Astrocyte (in vitro differentiated cells and primary cell): ENCODE measurements around the gene CD3G. TPM values are rescaled to one million over a fixed set of nuclear protein-coding genes. Genes with fewer than 3 reads are reported as not detected.

Experiments
- DNase-seq: peaks from one replicate; pipeline ENCODE4 v3.0.0-alpha.2; 2010; ENCODE audit warnings: low read depth
- FAIRE-seq: peaks from 2 replicates; lab custom pipeline; 2011; peaks lifted over from hg19 to GRCh38; lab: Jason Lieb, UNC
- H2AFZ ChIP-seq: 2 replicates; pipeline ENCODE4 v1.6.0; 2012; ENCODE audit warnings: low read depth, low read length, inconsistent platforms
- H3K27ac ChIP-seq: 2 replicates; pipeline ENCODE4 v1.5.1; 2011; ENCODE audit warnings: low read depth, low read length, inconsistent platforms
- H3K27me3 ChIP-seq: 2 replicates; pipeline ENCODE4 v1.6.0; 2011; ENCODE audit warnings: low read length, inconsistent platforms; ENCODE audit not compliant: insufficient read depth
- H3K36me3 ChIP-seq: 2 replicates; pipeline ENCODE4 v1.5.1; 2011; ENCODE audit warnings: low read length, inconsistent platforms; ENCODE audit not compliant: insufficient read depth
- H3K4me1 ChIP-seq: 2 replicates; pipeline ENCODE4 v1.5.1; 2011; ENCODE audit warnings: low read length, inconsistent platforms; ENCODE audit not compliant: insufficient read depth
- H3K4me2 ChIP-seq: 2 replicates; pipeline ENCODE4 v1.6.0; 2012; ENCODE audit warnings: low read length, inconsistent platforms
- H3K4me3 ChIP-seq: 2 replicates; pipeline ENCODE4 v1.5.1; 2011; ENCODE audit warnings: low read depth, mild to moderate bottlenecking, low read length, inconsistent platforms; ENCODE audit not compliant: insufficient read depth
- H3K79me2 ChIP-seq: 2 replicates; pipeline ENCODE4 v1.6.0; 2012; ENCODE audit warnings: mild to moderate bottlenecking, low read length, inconsistent platforms; ENCODE audit not compliant: insufficient read depth
- H3K9ac ChIP-seq: 2 replicates; pipeline ENCODE4 v1.6.0; 2012; ENCODE audit warnings: mild to moderate bottlenecking, low read length, inconsistent platforms
- H3K9me3 ChIP-seq: 2 replicates; pipeline ENCODE4 v1.5.1; 2012; ENCODE audit warnings: low read depth, mild to moderate bottlenecking, low read length, inconsistent platforms; ENCODE audit not compliant: insufficient read depth
- H4K20me1 ChIP-seq: 2 replicates; pipeline ENCODE4 v1.6.0; 2012; ENCODE audit warnings: low read length, inconsistent platforms; ENCODE audit not compliant: insufficient read depth
- H3K27ac Mint-ChIP-seq: one replicate; pipeline ENCODE4 v1.8.0; 2021; ENCODE audit warnings: mild to moderate bottlenecking, mixed read lengths; ENCODE audit not compliant: unreplicated experiment
- H3K27me3 Mint-ChIP-seq: one replicate; pipeline ENCODE4 v1.8.0; 2021; ENCODE audit warnings: low read depth, mixed read lengths; ENCODE audit not compliant: unreplicated experiment
- H3K36me3 Mint-ChIP-seq: one replicate; pipeline ENCODE4 v1.8.0; 2021; ENCODE audit warnings: low read depth, mixed read lengths; ENCODE audit not compliant: unreplicated experiment
- H3K4me1 Mint-ChIP-seq: one replicate; pipeline ENCODE4 v1.8.0; 2021; ENCODE audit warnings: low read depth, mixed read lengths; ENCODE audit not compliant: unreplicated experiment
- H3K4me3 Mint-ChIP-seq: one replicate; pipeline ENCODE4 v1.8.0; 2021; ENCODE audit warnings: mild to moderate bottlenecking, moderate library complexity, mixed read lengths; ENCODE audit not compliant: unreplicated experiment
- H3K9me3 Mint-ChIP-seq: one replicate; pipeline ENCODE4 v1.8.0; 2021; ENCODE audit warnings: mild to moderate bottlenecking, mixed read lengths; ENCODE audit not compliant: unreplicated experiment
- CTCF ChIP-seq: IDR thresholded peaks from 2 replicates; pipeline ENCODE4 v1.5.1; 2011; ENCODE audit warnings: low read depth, mild to moderate bottlenecking, inconsistent platforms, low read length, moderate library complexity; ENCODE audit not compliant: insufficient read depth
- EZH2 ChIP-seq: IDR thresholded peaks from 2 replicates; pipeline ENCODE4 v1.6.1; 2012; ENCODE audit warnings: mild to moderate bottlenecking, low read length, inconsistent platforms; ENCODE audit not compliant: insufficient read depth
- total RNA-seq: library from RNA; stranded (reverse); gene quantifications from 2 replicates; pipeline ENCODE4 v1.2.1, GENCODE V29; 2021

Gene CD3G
- total RNA-seq, 1 donor from 2014 or later = not detected

GRCh38 chr11:118319337-118319707, 24.8 kb upstream of the CD3G start:
- Histone ChIP-seq H3K4me3 (no peak overlapping the region), H3K9ac (no peak overlapping the region), H2AFZ (no peak overlapping the region), H3K9me3 (no peaks in the 10 kb centered on the region), H4K20me1 (no peaks in the 10 kb centered on the region), H3K4me2 (no peak overlapping the region), H3K4me1 (peaks cover 8% of the 10 kb centered on the region), H3K27me3 (peaks cover 3% of the 10 kb centered on the region), H3K27ac (no peak overlapping the region), H3K79me2 (no peaks in the 10 kb centered on the region), H3K36me3 (no peaks in the 10 kb centered on the region)
- Mint-ChIP-seq H3K9me3 (peaks cover 6% of the 10 kb centered on the region), H3K27me3 (peaks cover 32% of the 10 kb centered on the region), H3K27ac (no peak overlapping the region), H3K4me3 (no peak overlapping the region), H3K4me1 (peaks cover 8% of the 10 kb centered on the region), H3K36me3 (no peaks in the 10 kb centered on the region)
- DNase-seq (no peak), FAIRE-seq (no peak)
- no peak for TF ChIP-seq CTCF

- H3K4me2 ChIP-seq = no peak overlapping the region
- H3K9ac ChIP-seq = no peak overlapping the region
- no peaks in the 10 kb centered on the region for H3K9me3 ChIP-seq
- FAIRE-seq (no peak), DNase-seq (no peak)
- no peaks in the 10 kb centered on the region for H3K36me3 ChIP-seq
- TF ChIP-seq EZH2 = no peak
- TF ChIP-seq CTCF = no peak
- peaks cover 28% of the 10 kb centered on the region for H3K27me3 Mint-ChIP-seq
- H3K9me3 Mint-ChIP-seq = peaks cover 8% of the 10 kb centered on the region
- peaks cover 8% of the 10 kb centered on the region for H3K4me1 ChIP-seq
- H3K79me2 ChIP-seq = no peaks in the 10 kb centered on the region
- no peaks in the 10 kb centered on the region for H3K27me3 ChIP-seq
- H3K27ac ChIP-seq = no peak overlapping the region
- H3K36me3 Mint-ChIP-seq = no peaks in the 10 kb centered on the region
- H2AFZ ChIP-seq = no peak overlapping the region
- no peak overlapping the region for H3K27ac Mint-ChIP-seq
- H3K4me3 ChIP-seq = no peak overlapping the region
- peaks cover 8% of the 10 kb centered on the region for H3K4me1 Mint-ChIP-seq
- no peaks in the 10 kb centered on the region for H4K20me1 ChIP-seq
- H3K4me3 Mint-ChIP-seq = no peak overlapping the region
These were observed 23.6 kb upstream of the CD3G start for GRCh38 chr11:118320515-118320914.

- no peaks in the 10 kb centered on the region for H3K36me3 ChIP-seq
- H3K4me3 ChIP-seq = no peak overlapping the region
- Mint-ChIP-seq H3K27me3 (peaks cover 29% of the 10 kb centered on the region), H3K27ac (no peak overlapping the region), H3K9me3 (peaks cover 8% of the 10 kb centered on the region), H3K36me3 (no peaks in the 10 kb centered on the region), H3K4me3 (no peak overlapping the region), H3K4me1 (peaks cover 4% of the 10 kb centered on the region)
- no peak for DNase-seq
- H3K9ac ChIP-seq = no peak overlapping the region
- peaks cover 4% of the 10 kb centered on the region for H3K4me1 ChIP-seq
- H3K9me3 ChIP-seq = no peaks in the 10 kb centered on the region
- no peak overlapping the region for H3K27ac ChIP-seq
- H2AFZ ChIP-seq = no peak overlapping the region
- no peaks in the 10 kb centered on the region for H4K20me1 ChIP-seq
- no peak overlapping the region for H3K4me2 ChIP-seq
- no peak for TF ChIP-seq EZH2
- TF ChIP-seq CTCF = no peak
- no peaks in the 10 kb centered on the region for H3K27me3 ChIP-seq
- FAIRE-seq = no peak
- no peaks in the 10 kb centered on the region for H3K79me2 ChIP-seq
These were observed 22.6 kb upstream of the CD3G start for GRCh38 chr11:118321386-118322082.
